ENCODE measurements around the gene SERPINE2. TPM values are rescaled to one million over a fixed set of nuclear protein-coding genes. Genes with fewer than 3 reads are reported as not detected.

Gene SERPINE2
- total RNA-seq, 1 experiment from 2014 or later = 380 TPM

DNA sequence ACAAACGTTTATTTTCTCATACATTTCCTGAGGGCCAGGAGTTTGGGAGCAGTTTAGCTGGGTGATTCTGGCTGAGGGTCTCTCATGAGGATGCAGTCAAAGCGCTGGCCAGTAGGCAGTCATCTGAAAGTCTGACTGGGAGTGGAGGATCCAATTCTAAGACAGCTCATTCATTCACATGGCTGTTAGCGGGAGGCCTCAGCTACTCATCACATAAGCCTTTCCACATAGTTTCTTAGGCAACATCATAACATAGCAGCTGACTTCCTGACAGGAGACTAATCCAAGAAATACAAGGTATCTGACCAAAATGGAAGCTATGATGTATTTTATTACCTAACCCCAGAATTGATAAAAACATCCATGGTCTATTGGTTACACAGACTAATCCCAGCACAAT is 84.7 kb downstream of the SERPINE2 start:
- DNase-seq (ENCODE audit: low spot score) = no peak
- intact Hi-C loops (cut with micrococcal nuclease; ENCODE audit: unreplicated experiment) = no loop called here
- POLR2A ChIA-PET (ENCODE audit: low non-redundant PET) = no interaction called here

DNA sequence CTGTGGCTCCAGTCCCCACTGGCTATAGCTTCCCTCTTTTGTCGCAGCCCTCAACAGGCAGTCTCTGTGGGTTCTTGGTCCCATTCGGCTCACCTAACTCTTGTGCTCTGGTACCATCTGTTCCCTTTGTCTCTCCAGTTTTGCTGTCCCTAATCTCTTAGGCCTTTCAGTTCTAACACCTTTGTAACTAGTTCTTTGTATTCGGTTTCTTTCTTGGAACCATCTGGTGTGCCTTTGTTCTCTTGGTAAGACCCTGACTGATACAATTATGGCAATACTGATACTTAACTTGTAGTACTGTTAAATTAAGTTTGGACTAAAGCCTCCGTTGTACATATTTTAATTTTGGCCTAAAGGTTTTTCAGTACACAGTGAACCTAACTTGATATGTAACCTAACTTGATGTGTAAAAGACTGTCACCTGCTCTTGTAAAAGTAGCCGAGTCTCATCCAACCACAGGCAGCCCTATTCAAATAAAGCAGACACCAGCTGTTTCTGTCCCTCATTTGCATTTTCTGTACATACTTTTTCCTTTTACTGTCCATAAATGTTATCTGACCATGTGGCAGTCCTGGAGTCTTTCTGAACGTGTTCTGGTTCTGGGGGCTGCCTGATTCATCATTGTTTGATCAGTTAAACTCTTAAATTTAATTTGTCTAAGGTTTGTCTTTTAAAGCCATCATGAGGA is 86.7 kb downstream of the SERPINE2 start:
- CTCF ChIA-PET = no interaction called here
- peaks cover 28% of the 10 kb centered on the region for H3K4me1 ChIP-seq (ENCODE audit: insufficient read depth, low read length, poor library complexity, severe bottlenecking)
- H3K27me3 ChIP-seq (replicated peaks; ENCODE audit: insufficient read depth, low read depth, low read length, poor library complexity) = no peaks in the 10 kb centered on the region
- intact Hi-C loops (cut with micrococcal nuclease; ENCODE audit: unreplicated experiment) = no loop called here
- H3K27ac ChIP-seq (ENCODE audit: low read depth, low read length, poor library complexity, severe bottlenecking) = no peak overlapping the region
- POLR2A ChIA-PET (ENCODE audit: low non-redundant PET) = no interaction called here
- H3K9me3 ChIP-seq (ENCODE audit: low read depth, low read length, poor library complexity, severe bottlenecking) = no peaks in the 10 kb centered on the region
- DNase-seq (ENCODE audit: low spot score) = no peak
- H3K4me3 ChIP-seq (ENCODE audit: low read depth, low read length, poor library complexity, severe bottlenecking) = no peak overlapping the region
- no peaks in the 10 kb centered on the region for H3K36me3 ChIP-seq (ENCODE audit: insufficient read depth, low read length, poor library complexity, severe bottlenecking)
- BruUV-seq (replicated peaks) = no TSS peak
- TF ChIP-seq EZH2 (IDR thresholded peaks at IDR 0.05; ENCODE audit: borderline replicate concordance, low read depth, low read length, poor library complexity, severe bottlenecking) = no peak
- TF ChIP-seq, protein P1, sequence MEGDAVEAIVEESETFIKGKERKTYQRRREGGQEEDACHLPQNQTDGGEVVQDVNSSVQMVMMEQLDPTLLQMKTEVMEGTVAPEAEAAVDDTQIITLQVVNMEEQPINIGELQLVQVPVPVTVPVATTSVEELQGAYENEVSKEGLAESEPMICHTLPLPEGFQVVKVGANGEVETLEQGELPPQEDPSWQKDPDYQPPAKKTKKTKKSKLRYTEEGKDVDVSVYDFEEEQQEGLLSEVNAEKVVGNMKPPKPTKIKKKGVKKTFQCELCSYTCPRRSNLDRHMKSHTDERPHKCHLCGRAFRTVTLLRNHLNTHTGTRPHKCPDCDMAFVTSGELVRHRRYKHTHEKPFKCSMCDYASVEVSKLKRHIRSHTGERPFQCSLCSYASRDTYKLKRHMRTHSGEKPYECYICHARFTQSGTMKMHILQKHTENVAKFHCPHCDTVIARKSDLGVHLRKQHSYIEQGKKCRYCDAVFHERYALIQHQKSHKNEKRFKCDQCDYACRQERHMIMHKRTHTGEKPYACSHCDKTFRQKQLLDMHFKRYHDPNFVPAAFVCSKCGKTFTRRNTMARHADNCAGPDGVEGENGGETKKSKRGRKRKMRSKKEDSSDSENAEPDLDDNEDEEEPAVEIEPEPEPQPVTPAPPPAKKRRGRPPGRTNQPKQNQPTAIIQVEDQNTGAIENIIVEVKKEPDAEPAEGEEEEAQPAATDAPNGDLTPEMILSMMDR (conservative IDR thresholded peaks at IDR 0.05; ENCODE audit: low read depth, low read length) = no peak

More for the DNA sequence above, 84.7 kb downstream of the SERPINE2 start:
- no peaks in the 10 kb centered on the region for H3K36me3 ChIP-seq (ENCODE audit: insufficient read depth, low read length, poor library complexity, severe bottlenecking)
- TF ChIP-seq, protein P1 (conservative IDR thresholded peaks at IDR 0.05; ENCODE audit: low read depth, low read length) = no peak
- CTCF ChIA-PET = no interaction called here
- H3K27me3 ChIP-seq (replicated peaks; ENCODE audit: insufficient read depth, low read depth, low read length, poor library complexity) = no peaks in the 10 kb centered on the region
- H3K4me3 ChIP-seq (ENCODE audit: low read depth, low read length, poor library complexity, severe bottlenecking) = no peak overlapping the region
- peaks cover 31% of the 10 kb centered on the region for H3K4me1 ChIP-seq (ENCODE audit: insufficient read depth, low read length, poor library complexity, severe bottlenecking)
- no TSS peak for BruUV-seq (replicated peaks)
- H3K9me3 ChIP-seq (ENCODE audit: low read depth, low read length, poor library complexity, severe bottlenecking) = no peaks in the 10 kb centered on the region
- no peak overlapping the region for H3K27ac ChIP-seq (ENCODE audit: low read depth, low read length, poor library complexity, severe bottlenecking)

DNA sequence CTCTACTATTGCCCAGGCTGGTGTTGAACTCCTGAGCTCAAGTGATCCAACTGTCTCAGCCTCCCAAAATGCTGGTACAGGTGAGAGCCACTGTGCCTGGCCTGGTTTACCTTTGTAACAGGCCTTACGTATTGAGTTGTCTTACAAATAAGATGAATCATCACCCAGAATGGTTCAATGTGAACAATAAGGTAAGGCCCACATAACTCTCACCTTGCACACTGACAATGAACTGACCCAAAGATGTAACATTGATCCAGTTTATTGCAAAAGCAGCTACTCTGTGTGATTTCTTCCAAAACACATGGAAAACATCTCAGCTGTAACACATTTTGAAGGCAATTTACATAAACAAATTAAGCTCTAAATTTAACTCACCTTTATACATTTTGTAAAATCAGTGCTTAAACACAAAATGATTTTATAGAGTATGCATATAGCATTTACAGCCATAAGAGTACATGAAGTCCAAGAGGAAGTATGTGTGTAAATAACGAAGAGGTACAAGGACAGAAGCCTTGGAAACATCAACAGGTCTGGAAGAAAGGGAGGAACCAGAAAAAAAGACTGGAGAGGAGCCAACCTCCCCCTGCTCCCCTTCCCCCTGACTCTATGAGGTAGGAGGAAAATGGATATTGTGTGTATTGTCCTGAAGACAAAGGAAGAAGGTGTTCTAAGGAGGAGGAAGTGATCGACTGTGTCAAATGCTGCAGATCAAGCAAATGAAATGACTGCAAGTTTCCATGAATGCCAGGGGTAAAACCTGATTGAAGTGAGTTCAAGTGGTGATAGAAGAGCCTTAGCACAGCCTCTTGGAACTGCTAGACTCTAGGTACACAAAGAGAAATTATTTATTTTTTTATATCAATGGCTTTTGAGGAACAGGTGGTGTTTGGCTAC is 88.4 kb downstream of the SERPINE2 start:
- POLR2A ChIA-PET (ENCODE audit: low non-redundant PET) = interaction anchor here (0.5 kb wide), 1 partner anchor 899 kb away, joined by 5 read pairs; the partner anchor contains the start of gene KCNE4
- CTCF ChIA-PET = no interaction called here
- Histone ChIP-seq H3K27ac (ENCODE audit: low read depth, low read length, poor library complexity, severe bottlenecking) (no peak overlapping the region), H3K4me3 (ENCODE audit: low read depth, low read length, poor library complexity, severe bottlenecking) (no peak overlapping the region), H3K36me3 (ENCODE audit: insufficient read depth, low read length, poor library complexity, severe bottlenecking) (no peaks in the 10 kb centered on the region), H3K4me1 (ENCODE audit: insufficient read depth, low read length, poor library complexity, severe bottlenecking) (peaks cover 24% of the 10 kb centered on the region), H3K27me3 (replicated peaks; ENCODE audit: insufficient read depth, low read depth, low read length, poor library complexity) (no peaks in the 10 kb centered on the region), H3K9me3 (ENCODE audit: low read depth, low read length, poor library complexity, severe bottlenecking) (no peaks in the 10 kb centered on the region)
- DNase-seq (ENCODE audit: low spot score) = no peak
- intact Hi-C loops (cut with micrococcal nuclease; ENCODE audit: unreplicated experiment) = no loop called here
- BruUV-seq (replicated peaks) = no TSS peak
- no peak for TF ChIP-seq EZH2 (IDR thresholded peaks at IDR 0.05; ENCODE audit: borderline replicate concordance, low read depth, low read length, poor library complexity, severe bottlenecking)
- TF ChIP-seq, protein P1 (conservative IDR thresholded peaks at IDR 0.05; ENCODE audit: low read depth, low read length) = no peak

Data from A673 (cell line).